SK-N-MC (cell line): ENCODE results near the gene BCOR.
A peak's percentile ranks its signal among the peaks of the same experiment; 100 is the strongest.

Experiments used
- DNase-seq: peaks from one replicate; pipeline ENCODE4 v3.0.0-alpha.2; 2011; ENCODE audit warnings: low read depth, low spot score
- H3K27ac ChIP-seq: fragments of 200-600 bp; sonication (generic); 2 replicates; pipeline ENCODE4 v1.5.1; 2016; ENCODE audit warnings: mixed run types
- H3K36me3 ChIP-seq: fragments of 200-600 bp; sonication (generic); 2 replicates; pipeline ENCODE4 v1.6.1; 2017; ENCODE audit warnings: antibody characterized with exemption, low read length, mixed read lengths; ENCODE audit not compliant: insufficient read depth
- H3K4me3 ChIP-seq: fragments of 200-600 bp; sonication (generic); 2 replicates; pipeline ENCODE4 v1.5.1; 2016
- H3K9ac ChIP-seq: fragments of 200-600 bp; sonication (generic); 2 replicates; pipeline ENCODE4 v1.8.0; 2017; ENCODE audit warnings: mixed run types, mixed read lengths; ENCODE audit not compliant: insufficient read length
- H3K9me3 ChIP-seq: fragments of 200-600 bp; sonication (generic); 2 replicates; pipeline ENCODE4 v1.6.1; 2017; ENCODE audit warnings: low read depth, mild to moderate bottlenecking, antibody characterized with exemption, low read length, moderate library complexity, mixed read lengths
- EZH2 ChIP-seq: fragments of 200-600 bp; sonication (generic); IDR thresholded peaks from one replicate; pipeline ENCODE4 v1.6.1; 2017; ENCODE audit warnings: antibody characterized with exemption
- FOXP2 ChIP-seq: optimal IDR thresholded peaks from 2 replicates; pipeline ENCODE3; 2011; ENCODE audit warnings: mild to moderate bottlenecking, moderate library complexity; ENCODE audit not compliant: insufficient read depth; ENCODE audit errors: extremely low read length, control extremely low read depth
- POLR2AphosphoS5 ChIP-seq: IDR thresholded peaks from 2 replicates; pipeline ENCODE4 v1.6.1; 2012; ENCODE audit warnings: mild to moderate bottlenecking, low read depth, low read length, borderline replicate concordance

BCOR gene

GRCh38 chrX:40015693-40016092, 82.1 kb downstream of the BCOR start:
- TF ChIP-seq EZH2 (no peak), FOXP2 (no peak), POLR2AphosphoS5 (no peak)
- DNase-seq = no peak
- H3K4me3 ChIP-seq = no peak overlapping the region
- H3K9me3 ChIP-seq = no peaks in the 10 kb centered on the region
- no peak overlapping the region for H3K9ac ChIP-seq
- no peak overlapping the region for H3K27ac ChIP-seq
- H3K36me3 ChIP-seq = no peaks in the 10 kb centered on the region

GRCh38 chrX:40013266-40014195, 84.2 kb downstream of the BCOR start:
- peak overlapping the region; percentile 67 for H3K9ac ChIP-seq
- H3K27ac ChIP-seq = peak overlapping the region; percentile 57; the same call in 1 of the 2 replicates

DNA sequence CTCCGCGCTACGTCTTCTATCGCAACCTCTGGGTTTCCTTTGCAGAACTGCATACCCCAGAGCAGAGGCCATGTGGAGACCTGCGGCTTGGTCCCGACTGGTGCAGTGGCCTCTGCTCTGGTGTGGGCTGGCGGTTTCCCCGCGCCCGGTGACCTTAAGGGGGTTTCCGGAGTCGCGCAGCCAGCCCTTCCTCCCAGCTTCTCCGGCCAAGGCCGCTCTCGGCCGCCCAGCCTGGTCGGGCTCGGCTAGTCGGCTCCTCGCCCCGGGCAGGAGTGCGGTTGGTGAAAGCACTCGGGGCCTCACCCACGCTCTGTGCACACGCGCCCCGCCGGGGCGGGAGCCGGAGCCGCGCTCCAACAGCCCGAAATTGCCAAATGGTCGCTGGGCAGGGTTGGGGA, 84.9 kb downstream of the BCOR start:
- no peaks in the 10 kb centered on the region for H3K9me3 ChIP-seq
- no peak overlapping the region for H3K27ac ChIP-seq
- no peaks in the 10 kb centered on the region for H3K36me3 ChIP-seq
- TF ChIP-seq EZH2 (no peak), POLR2AphosphoS5 (no peak), FOXP2 (no peak)
- no peak overlapping the region for H3K4me3 ChIP-seq
- no peak overlapping the region for H3K9ac ChIP-seq
- no peak for DNase-seq

More at GRCh38 chrX:40013266-40014195, 84.2 kb downstream of the BCOR start:
- TF ChIP-seq EZH2 (no peak), FOXP2 (no peak), POLR2AphosphoS5 (no peak)
- Histone ChIP-seq H3K4me3 (peak overlapping the region; percentile 71), H3K9me3 (no peaks in the 10 kb centered on the region), H3K36me3 (no peaks in the 10 kb centered on the region)
- DNase-seq = no peak

- Histone ChIP-seq H3K9ac (no peak overlapping the region), H3K9me3 (no peaks in the 10 kb centered on the region), H3K27ac (no peak overlapping the region), H3K36me3 (no peaks in the 10 kb centered on the region), H3K4me3 (no peak overlapping the region)
- TF ChIP-seq FOXP2 = no peak
- TF ChIP-seq POLR2AphosphoS5 = no peak
- TF ChIP-seq EZH2 = no peak
- no peak for DNase-seq
Measured at GRCh38 chrX:40012039-40012867, 85.5 kb downstream of the BCOR start.

GRCh38 chrX:40011322-40012038, 86.3 kb downstream of the BCOR start:
- Histone ChIP-seq H3K4me3 (no peak overlapping the region), H3K9ac (no peak overlapping the region), H3K9me3 (no peaks in the 10 kb centered on the region), H3K36me3 (no peaks in the 10 kb centered on the region), H3K27ac (no peak overlapping the region)
- TF ChIP-seq EZH2 (no peak), FOXP2 (no peak), POLR2AphosphoS5 (no peak)
- DNase-seq = no peak

GRCh38 chrX:40010550-40011321, 87.0 kb downstream of the BCOR start:
- no peak overlapping the region for H3K9ac ChIP-seq
- no peak for DNase-seq

GRCh38 chrX:40009890-40010289, 87.9 kb downstream of the BCOR start:
- Histone ChIP-seq H3K36me3 (no peaks in the 10 kb centered on the region), H3K9ac (no peak overlapping the region), H3K9me3 (no peaks in the 10 kb centered on the region), H3K27ac (peak overlapping the region; percentile 46; the same call in 1 of the 2 replicates), H3K4me3 (no peak overlapping the region)
- no peak for TF ChIP-seq FOXP2
- TF ChIP-seq POLR2AphosphoS5 = no peak
- TF ChIP-seq EZH2 = no peak
- no peak for DNase-seq

More at GRCh38 chrX:40010550-40011321, 87.0 kb downstream of the BCOR start:
- no peaks in the 10 kb centered on the region for H3K9me3 ChIP-seq
- H3K4me3 ChIP-seq = peak overlapping the region; percentile 11; the same call in 1 of the 2 replicates
- H3K36me3 ChIP-seq = no peaks in the 10 kb centered on the region
- peak overlapping the region; percentile 60 for H3K27ac ChIP-seq
- no peak for TF ChIP-seq EZH2
- TF ChIP-seq FOXP2 = no peak
- no peak for TF ChIP-seq POLR2AphosphoS5
